Activated CD4-positive, alpha-beta T cell treated with anti-CD3 and anti-CD28 coated beads, Interleukin-2, amount 10 ng/mL, durations not matched to agents 24 days and 14 days (primary cell): ENCODE results near the gene SBNO1. TPM values are rescaled to one million over a fixed set of nuclear protein-coding genes. Genes with fewer than 3 reads are reported as not detected.
A peak's percentile ranks its signal among the peaks of the same experiment; 100 is the strongest.
"Not testable (repeated sequence)": the region's sequence is repeated elsewhere in the genome, so short reads cannot be mapped to it uniquely, and the experiment has no call there.

Source experiments
- DNase-seq: peaks from one replicate; pipeline ENCODE4 v3.0.0; 2022
- H3K27ac Mint-ChIP-seq: one replicate; pipeline ENCODE4 v1.8.0; 2022; ENCODE audit warnings: mild to moderate bottlenecking, mixed read lengths
- H3K27me3 Mint-ChIP-seq: one replicate; pipeline ENCODE4 v1.8.0; 2022; ENCODE audit warnings: mixed read lengths
- H3K36me3 Mint-ChIP-seq: one replicate; pipeline ENCODE4 v1.8.0; 2022; ENCODE audit warnings: low read depth, mild to moderate bottlenecking, mixed read lengths
- H3K4me1 Mint-ChIP-seq: one replicate; pipeline ENCODE4 v1.8.0; 2021; ENCODE audit warnings: mixed read lengths
- H3K4me3 Mint-ChIP-seq: one replicate; pipeline ENCODE4 v1.8.0; 2022; ENCODE audit warnings: mild to moderate bottlenecking, moderate library complexity, mixed read lengths
- H3K9me3 Mint-ChIP-seq: one replicate; pipeline ENCODE4 v1.8.0; 2021; ENCODE audit warnings: mixed read lengths
- intact Hi-C: fragments of 100-400 bp; cut with micrococcal nuclease; formaldehyde crosslinking; loops from one replicate; pipeline ENCODE4 v1.15.1; 2023
- total RNA-seq: library from RNA; stranded (reverse); gene quantifications from 2 replicates; pipeline ENCODE4 v1.2.3, GENCODE V29; 2022

SBNO1 gene
- total RNA-seq, 1 donor from 2014 or later: 54.2 TPM

DNA sequence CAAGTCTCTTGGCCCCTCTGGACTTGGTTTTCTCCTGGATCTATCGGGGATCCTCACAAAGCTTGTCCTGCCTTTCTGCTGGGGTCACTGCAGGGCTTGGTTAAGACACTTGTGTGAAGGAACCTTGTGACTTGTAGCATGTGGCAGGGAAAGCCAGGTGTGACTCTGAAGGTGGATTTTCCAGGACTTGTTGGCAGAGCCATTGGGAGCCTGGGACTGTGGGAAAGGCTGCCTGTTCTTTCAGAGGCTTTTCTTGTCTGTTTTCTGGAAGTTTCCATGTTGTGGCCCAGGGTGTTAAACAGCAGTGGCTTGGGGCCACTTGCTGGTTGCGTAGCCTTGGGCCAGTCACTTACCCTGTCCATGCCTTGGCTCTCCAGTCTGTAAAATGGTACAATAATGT is 31.9 kb upstream of the SBNO1 start:
- no peak for DNase-seq
- no peaks in the 10 kb centered on the region for H3K9me3 Mint-ChIP-seq
- H3K27ac Mint-ChIP-seq: no peak overlapping the region
- peaks cover 3% of the 10 kb centered on the region for H3K4me1 Mint-ChIP-seq
- no peaks in the 10 kb centered on the region for H3K27me3 Mint-ChIP-seq
- H3K36me3 Mint-ChIP-seq: peaks cover 58% of the 10 kb centered on the region
- no peak overlapping the region for H3K4me3 Mint-ChIP-seq
- intact Hi-C loops: no loop called here

DNA sequence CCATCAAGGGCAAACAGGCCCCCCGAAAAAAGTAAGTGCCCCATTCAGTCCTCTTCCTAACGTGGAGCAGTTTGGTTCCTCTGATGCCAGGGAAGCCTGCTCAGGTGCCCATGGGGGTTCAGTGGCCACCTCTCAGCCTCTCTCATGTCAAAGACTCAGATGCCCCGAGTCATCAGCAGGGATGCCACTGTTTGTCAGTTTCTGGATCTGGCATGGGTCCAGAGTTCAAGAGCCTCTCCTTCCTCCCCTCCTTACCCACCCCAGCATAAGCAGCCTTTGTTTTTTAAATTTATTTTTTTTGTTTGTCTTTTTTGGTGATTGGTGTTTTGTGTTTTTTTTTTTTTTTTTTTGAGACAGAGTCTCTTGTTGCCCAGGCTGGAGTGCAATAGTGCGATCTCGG is 30.6 kb upstream of the SBNO1 start:
- peaks cover 71% of the 10 kb centered on the region for H3K36me3 Mint-ChIP-seq
- H3K27me3 Mint-ChIP-seq: no peaks in the 10 kb centered on the region
- no peaks in the 10 kb centered on the region for H3K9me3 Mint-ChIP-seq
- no peak overlapping the region for H3K4me3 Mint-ChIP-seq
- intact Hi-C loops: no loop called here
- DNase-seq: no peak
- peaks cover 15% of the 10 kb centered on the region for H3K4me1 Mint-ChIP-seq
- no peak overlapping the region for H3K27ac Mint-ChIP-seq

DNA sequence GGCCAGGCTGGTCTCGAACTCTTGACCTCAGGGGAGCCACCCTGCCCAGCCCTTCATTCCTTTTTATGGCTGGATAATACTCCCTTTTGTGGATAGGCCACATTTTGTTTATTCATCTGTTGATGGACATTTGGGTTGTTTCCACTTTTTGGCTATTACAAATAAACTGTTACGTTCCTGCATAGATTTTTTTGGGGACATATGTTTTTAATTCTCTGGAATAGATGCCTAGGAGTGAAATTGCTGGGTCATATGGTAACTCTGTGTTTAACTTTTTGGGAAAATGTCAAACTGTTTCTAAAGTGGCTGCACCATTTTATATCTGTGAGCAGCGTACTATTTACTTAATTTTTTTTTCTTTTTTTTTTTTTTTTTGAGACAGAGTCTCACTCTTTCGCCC is 29.1 kb upstream of the SBNO1 start:
- no peak for DNase-seq
- no peaks in the 10 kb centered on the region for H3K9me3 Mint-ChIP-seq
- no peaks in the 10 kb centered on the region for H3K27me3 Mint-ChIP-seq
- peaks cover 72% of the 10 kb centered on the region for H3K36me3 Mint-ChIP-seq
- H3K4me1 Mint-ChIP-seq: peaks cover 19% of the 10 kb centered on the region
- intact Hi-C loops: no loop called here
- H3K4me3 Mint-ChIP-seq: no peak overlapping the region
- H3K27ac Mint-ChIP-seq: no peak overlapping the region

DNA sequence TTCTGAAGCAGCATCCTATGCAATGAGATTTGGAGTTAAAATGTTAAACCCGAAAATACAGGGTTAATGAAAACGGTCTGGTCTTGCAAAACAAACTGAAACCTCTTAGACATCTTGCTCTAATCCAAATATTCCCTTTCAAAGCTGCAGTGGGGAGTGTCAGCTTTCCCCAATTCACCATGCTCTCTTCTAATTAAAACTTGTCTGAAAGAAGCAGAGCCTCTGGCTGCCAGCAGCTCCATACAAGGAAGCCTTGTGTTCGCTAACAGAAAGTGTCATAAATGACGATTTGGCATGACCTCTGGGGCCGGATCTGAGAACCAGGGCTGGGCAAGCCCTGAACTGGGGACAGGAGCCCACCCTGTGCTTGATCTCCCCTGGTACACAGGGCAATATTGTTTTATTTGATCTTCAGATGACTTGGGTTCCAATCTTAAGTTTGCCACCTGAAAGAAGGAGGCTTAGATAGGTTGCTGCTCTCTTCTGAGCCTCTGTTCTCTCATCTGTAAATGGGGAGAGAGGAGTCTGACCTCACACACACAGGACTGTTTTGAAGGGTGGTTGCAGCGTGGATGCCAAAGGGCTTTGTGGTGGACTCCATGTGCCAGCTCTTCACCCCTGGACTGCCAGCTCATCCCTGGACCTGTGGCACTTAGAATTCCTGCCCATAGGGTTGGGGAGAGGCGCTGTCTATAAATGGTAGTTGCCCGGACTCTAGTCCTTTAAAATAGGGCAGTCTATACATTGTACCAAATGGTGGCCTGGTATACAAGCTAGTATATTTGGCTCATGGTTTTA is 27.1 kb upstream of the SBNO1 start:
- Mint-ChIP-seq H3K27ac (peak overlapping the region; percentile 34), H3K9me3 (no peaks in the 10 kb centered on the region), H3K4me1 (peaks cover 34% of the 10 kb centered on the region), H3K4me3 (peak overlapping the region; percentile 89), H3K36me3 (peaks cover 59% of the 10 kb centered on the region), H3K27me3 (no peaks in the 10 kb centered on the region)
- intact Hi-C loops: no loop called here
- DNase-seq: no peak

DNA sequence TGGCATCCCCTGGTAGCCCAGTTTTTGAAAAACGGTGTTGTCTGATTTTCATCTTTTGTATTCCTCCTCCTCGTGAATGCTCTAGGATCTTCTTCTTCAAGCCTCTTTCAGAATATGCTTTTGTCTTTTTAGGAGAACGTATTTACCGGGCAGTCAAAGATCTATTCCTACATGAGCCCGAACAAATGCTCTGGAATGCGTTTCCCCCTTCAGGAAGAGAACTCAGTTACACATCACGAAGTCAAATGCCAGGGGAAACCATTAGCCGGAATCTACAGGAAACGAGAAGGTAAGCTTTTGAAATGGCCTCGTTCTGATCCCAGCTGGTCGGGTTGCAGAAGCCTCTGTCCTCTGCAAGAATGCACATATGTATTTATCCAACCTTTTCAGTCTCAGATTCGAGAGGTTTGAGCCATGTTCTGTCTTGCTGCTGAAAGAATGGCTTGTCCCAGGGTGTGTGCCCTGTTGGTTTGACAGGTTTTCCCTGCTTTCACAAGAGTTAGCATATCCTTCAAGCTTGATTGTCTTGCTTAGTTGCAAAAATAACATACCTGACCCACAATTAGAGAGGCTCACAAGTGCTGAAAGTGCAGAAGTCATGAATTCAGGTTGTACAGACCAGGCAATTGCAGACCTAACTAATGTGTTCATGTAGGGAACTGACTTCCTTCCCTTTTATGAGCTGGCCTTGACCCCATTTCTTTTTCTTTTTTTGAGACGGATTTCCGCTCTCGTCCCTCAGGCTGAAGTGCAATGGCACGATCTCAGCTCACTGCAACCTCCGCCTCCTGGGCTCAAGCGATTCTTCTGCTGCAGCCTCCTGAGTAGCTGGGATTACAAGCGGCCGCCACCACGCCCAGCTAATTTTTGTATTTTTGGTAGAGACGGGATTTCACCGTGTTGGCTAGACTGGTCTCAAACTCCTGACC is 26.1 kb upstream of the SBNO1 start:
- H3K36me3 Mint-ChIP-seq: peaks cover 51% of the 10 kb centered on the region
- intact Hi-C loops: no loop called here
- H3K4me3 Mint-ChIP-seq: peak overlapping the region; percentile 89
- peak overlapping the region; percentile 83 for H3K27ac Mint-ChIP-seq
- no peak for DNase-seq
- H3K4me1 Mint-ChIP-seq: peaks cover 34% of the 10 kb centered on the region
- H3K9me3 Mint-ChIP-seq: no peaks in the 10 kb centered on the region
- no peaks in the 10 kb centered on the region for H3K27me3 Mint-ChIP-seq

DNA sequence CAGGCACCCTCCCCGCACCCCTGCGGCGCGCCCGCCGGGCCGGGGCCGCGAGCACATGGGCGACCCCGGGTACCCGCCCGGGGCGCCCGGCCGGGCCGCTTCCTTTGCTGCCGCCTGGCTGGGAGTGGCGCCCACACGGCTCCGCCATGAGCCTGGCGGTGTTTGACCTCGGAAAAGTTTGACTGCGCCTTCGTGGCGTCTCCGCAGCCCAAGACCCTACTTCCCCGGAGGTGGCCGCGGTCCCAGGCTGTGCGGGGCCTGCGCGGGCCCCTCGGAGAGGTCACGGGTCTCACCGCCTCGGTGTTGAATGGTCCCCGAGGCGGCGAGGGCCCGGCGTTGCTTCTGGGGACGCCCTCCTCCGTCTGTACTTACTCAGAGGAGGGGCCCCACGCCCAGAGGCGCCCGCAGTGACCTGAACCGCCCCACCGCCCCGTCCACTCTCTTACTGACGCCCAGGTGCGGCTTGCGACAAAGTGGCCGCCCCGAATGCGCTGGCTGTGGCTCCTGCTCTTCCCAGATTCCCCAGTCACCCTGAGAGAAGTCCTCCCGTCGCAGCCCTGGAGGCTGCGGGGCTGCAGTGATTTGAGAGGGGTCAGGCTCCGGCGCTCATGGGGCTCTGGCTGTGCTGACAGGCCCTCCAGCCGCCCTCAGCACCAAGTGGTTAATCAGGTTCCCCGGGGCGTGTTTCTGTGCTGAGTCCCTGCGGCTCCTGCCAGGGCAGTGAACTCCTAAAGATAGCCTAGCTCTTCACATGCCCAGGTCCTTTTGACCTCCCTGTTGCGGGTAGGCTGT is 25.1 kb upstream of the SBNO1 start:
- peak; percentile 77 for DNase-seq
- Mint-ChIP-seq H3K4me3 (peak overlapping the region; percentile 89), H3K36me3 (peaks cover 40% of the 10 kb centered on the region), H3K27me3 (no peaks in the 10 kb centered on the region), H3K9me3 (no peaks in the 10 kb centered on the region), H3K27ac (peak overlapping the region; percentile 83), H3K4me1 (peaks cover 34% of the 10 kb centered on the region)
- intact Hi-C loops: loop anchor here (1.0 to 5.0 kb wide), 3 partner anchors 68 to 193 kb away; partner anchors contain the start of genes CDK2AP1, SNRNP35 and TMED2

DNA sequence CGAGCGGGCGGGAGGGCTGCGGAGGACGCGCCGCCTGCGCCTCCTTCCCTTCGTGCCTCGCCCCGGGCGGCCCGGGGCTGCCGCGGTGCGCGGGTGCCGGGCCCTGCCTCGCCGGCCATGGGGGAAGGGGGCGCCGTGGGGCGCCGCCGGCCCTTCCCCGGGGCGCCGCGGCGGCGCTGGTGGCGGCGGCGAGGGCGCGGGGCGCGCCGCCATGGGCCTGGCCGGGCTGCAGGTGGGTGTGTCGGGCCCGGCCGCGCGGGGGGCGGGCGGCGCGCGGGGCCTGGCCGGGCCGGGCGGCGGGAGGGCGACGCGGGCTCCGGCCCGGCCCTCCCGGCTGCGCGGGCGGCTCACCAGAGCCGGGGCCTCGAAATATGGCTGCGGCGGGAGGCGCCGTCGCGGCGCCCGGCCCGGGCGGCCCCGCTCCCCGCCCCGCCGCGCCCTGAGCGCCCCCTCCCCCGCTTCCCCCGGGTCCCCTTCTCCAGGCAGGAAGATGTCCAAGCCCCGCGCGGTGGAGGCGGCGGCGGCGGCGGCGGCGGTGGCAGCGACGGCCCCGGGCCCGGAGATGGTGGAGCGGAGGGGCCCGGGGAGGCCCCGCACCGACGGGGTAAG is 24.4 kb upstream of the SBNO1 start:
- DNase-seq: no peak
- no peak overlapping the region for H3K27ac Mint-ChIP-seq
- intact Hi-C loops: loop anchor here (1.0 to 5.0 kb wide), 4 partner anchors 24 to 193 kb away; partner anchors contain the start of genes CDK2AP1, SNRNP35 and TMED2
- H3K4me3 Mint-ChIP-seq: no peak overlapping the region
- H3K9me3 Mint-ChIP-seq: no peaks in the 10 kb centered on the region
- H3K36me3 Mint-ChIP-seq: peaks cover 38% of the 10 kb centered on the region
- peaks cover 35% of the 10 kb centered on the region for H3K4me1 Mint-ChIP-seq
- no peaks in the 10 kb centered on the region for H3K27me3 Mint-ChIP-seq

DNA sequence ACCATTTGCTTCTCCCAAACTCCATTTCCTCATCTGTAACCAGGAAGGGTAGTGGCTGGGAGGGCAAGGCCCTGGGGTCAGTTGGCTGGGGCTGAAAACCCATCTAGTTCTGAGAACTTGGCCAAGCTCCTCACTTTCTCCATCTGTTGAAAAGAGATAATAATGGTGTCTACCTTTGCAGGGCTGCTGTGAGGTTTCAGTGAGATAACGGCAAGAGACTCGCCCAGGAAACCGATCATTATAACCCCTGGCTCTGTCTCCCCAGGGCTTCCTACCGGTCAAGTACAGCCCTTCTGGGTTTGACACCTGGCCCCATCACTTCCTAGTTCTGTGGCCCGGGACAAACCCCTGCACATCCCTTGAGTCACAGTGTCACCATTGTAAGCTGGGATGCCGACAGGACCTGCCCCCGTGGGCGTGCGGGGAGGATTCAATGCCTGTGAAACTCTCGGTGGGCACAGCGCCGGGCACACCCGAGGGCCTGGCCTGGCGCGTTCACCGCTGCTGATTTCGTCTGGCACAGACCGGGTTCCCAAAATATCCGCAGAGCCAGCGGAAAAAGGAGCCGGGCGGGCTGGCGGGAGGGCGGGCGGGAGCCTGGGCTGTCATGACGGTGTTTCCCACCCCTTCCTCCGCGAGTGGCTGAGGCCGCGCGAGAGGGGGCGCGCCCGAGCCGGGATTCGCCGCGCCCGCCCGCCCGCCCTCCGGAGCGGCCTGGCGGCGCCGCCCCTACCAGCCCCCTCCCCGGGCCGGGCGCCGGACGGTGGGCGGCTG is 23.7 kb upstream of the SBNO1 start:
- H3K27me3 Mint-ChIP-seq: no peaks in the 10 kb centered on the region
- DNase-seq: peak; percentile 95
- intact Hi-C loops: loop anchor here (1.0 to 5.0 kb wide), 3 partner anchors 23 to 194 kb away; partner anchors contain the start of genes SNRNP35 and TMED2
- H3K4me1 Mint-ChIP-seq: peaks cover 35% of the 10 kb centered on the region
- H3K9me3 Mint-ChIP-seq: no peaks in the 10 kb centered on the region
- peak overlapping the region; percentile 85 for H3K4me3 Mint-ChIP-seq
- peaks cover 34% of the 10 kb centered on the region for H3K36me3 Mint-ChIP-seq
- peak overlapping the region; percentile 89 for H3K27ac Mint-ChIP-seq

DNA sequence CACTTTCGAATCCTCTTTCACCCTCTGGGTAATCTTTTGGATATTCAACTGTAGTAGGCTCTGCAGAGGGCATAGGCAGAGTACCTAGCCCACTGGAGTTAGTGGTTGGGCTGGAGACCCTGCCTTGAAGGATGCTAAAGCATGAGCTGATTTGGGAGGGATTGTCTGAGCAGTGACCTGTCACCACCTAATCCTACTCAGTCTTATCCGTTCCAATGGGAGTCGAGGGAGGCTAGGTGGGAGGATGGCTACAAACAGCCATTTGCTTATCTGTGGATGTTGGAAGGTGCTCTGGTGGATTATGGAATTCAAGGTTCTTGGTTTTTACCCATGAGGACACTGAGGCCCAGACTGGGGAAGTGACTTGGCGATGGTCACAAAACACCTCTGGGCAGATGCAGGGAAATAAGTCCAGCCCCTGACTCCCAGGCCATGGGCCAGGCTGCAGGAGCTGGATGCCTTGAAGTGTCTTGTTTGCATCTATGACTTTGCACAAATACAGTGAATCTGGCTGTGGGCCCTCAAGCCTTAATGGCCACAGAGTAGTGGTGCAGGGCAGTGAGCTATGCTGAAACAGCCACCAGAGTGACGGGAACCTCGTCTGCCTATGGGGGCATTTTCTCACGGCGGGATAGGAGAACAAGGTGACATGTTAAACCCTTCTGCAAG is 23.0 kb upstream of the SBNO1 start:
- intact Hi-C loops: loop anchor here (1.0 to 5.0 kb wide), 3 partner anchors 22 to 195 kb away; partner anchors contain the start of genes SNRNP35 and TMED2
- Mint-ChIP-seq H3K9me3 (no peaks in the 10 kb centered on the region), H3K4me1 (peaks cover 34% of the 10 kb centered on the region), H3K4me3 (peak overlapping the region; percentile 85), H3K27ac (peak overlapping the region; percentile 89), H3K36me3 (peaks cover 28% of the 10 kb centered on the region), H3K27me3 (no peaks in the 10 kb centered on the region)
- peak; percentile 63 for DNase-seq

DNA sequence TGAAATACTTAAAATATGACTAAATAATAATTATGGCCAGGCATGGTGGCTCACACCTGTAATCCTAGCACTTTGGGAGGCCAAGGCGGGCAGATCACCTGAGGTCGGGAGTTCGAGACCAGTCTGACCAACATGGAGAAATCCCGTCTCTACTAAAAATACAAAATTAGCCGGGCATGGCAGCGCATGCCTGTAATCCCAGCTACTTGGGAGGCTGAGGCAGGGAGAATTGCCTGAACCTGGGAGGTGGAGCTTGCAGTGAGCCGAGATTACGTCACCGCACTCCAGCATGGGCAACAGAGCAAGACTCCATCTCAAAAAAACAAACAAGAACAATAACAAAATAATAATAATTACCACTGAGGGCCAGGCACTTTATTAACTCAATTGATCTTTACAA is 20.9 kb upstream of the SBNO1 start:
- H3K4me3 Mint-ChIP-seq: not testable (repeated sequence)

DNA sequence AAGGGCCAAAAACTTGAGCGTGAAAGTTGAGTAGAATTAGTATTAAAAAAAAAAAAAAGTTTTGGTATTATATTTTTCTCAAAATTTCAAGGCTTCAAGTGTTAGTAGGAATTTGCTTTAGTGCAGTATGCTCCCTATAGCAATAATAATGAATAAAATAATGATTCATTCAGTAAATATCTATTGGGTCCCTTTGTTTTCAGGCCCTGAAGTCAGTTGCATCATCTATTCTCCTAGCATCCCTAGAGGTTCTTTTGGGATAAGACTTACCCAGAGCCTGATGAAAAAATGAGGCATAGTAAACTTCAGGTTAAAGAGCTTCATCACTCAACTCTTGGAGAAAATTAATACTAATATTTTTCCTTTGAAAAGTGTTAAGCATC is 20.3 kb upstream of the SBNO1 start:
- Mint-ChIP-seq H3K27ac (no peak overlapping the region), H3K4me3 (peak overlapping the region; percentile 96)
- intact Hi-C loops: loop anchor here (1.0 to 5.0 kb wide), 3 partner anchors 20 to 197 kb away; partner anchors contain the start of genes SNRNP35 and TMED2

More for the DNA sequence above, 20.9 kb upstream of the SBNO1 start:
- intact Hi-C loops: loop anchor here (5.0 kb wide), 2 partner anchors 72 to 197 kb away; partner anchors contain the start of genes SNRNP35 and TMED2
- H3K9me3 Mint-ChIP-seq, H3K27ac Mint-ChIP-seq, DNase-seq, H3K27me3 Mint-ChIP-seq, H3K36me3 Mint-ChIP-seq: not testable (repeated sequence)
- peaks cover 23% of the 10 kb centered on the region for H3K4me1 Mint-ChIP-seq

More for the DNA sequence above, 20.3 kb upstream of the SBNO1 start:
- H3K9me3 Mint-ChIP-seq: no peaks in the 10 kb centered on the region
- H3K36me3 Mint-ChIP-seq: peaks cover 2% of the 10 kb centered on the region
- no peaks in the 10 kb centered on the region for H3K27me3 Mint-ChIP-seq
- DNase-seq: no peak
- H3K4me1 Mint-ChIP-seq: peaks cover 18% of the 10 kb centered on the region
